Measurements from ENCODE around the gene ERBB4.

Gene ERBB4

DNA sequence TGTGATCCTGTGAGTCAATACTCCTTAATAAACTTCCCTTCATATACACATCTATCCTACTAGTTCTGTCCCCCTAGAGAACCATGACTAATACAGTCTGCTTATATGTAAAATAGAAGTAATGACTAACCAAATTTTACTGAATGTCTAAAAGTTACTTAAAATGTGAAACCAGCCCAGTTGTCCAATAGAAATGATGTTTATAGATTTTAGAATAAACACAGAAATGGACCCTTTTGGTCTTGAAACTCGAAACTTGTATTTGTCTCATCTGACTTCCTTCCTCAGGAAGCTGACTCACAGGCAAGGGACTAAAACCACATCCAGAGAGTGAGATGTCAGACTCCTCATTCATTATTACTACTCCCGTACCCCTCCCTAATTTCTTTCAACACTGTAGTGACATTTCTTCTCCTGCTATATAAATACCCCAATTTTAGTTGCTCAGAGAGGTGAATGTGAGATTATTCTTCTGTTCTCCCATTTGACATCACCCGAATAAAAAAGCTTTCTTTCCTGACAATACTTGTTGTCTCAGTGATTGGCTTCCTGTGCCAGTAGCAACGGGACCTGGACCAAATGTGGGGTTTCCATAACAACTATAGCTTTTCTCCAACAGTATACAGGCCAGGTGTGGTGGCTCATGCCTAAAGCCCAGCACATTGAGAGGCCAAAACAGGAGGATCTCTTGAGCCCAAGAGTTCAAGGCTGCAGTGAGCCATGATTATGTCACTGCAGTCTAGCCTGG, 486.0 kb downstream of the ERBB4 start:
- Histone ChIP-seq H3K36me3 (ENCODE audit: insufficient read depth) (no peaks in the 10 kb centered on the region), H2AFZ (ENCODE audit: low read depth) (no peak overlapping the region), H3K79me2 (ENCODE audit: insufficient read depth, low read depth) (no peaks in the 10 kb centered on the region), H3K4me3 (IDR thresholded peaks at IDR 0.05; ENCODE audit: insufficient read depth, low read depth, low read length) (no peak overlapping the region), H3K4me1 (ENCODE audit: low read depth, poor library complexity, severe bottlenecking) (no peaks in the 10 kb centered on the region), H3K9ac (no peak overlapping the region), H3K4me2 (no peak overlapping the region), H3K27ac (no peak overlapping the region), H3K27me3 (ENCODE audit: insufficient read depth, low read depth) (no peaks in the 10 kb centered on the region), H4K20me1 (ENCODE audit: insufficient read depth) (no peaks in the 10 kb centered on the region)
- no peak for TF ChIP-seq CTCF (conservative IDR thresholded peaks at IDR 0.05; ENCODE audit: low read depth, low read length)

DNA sequence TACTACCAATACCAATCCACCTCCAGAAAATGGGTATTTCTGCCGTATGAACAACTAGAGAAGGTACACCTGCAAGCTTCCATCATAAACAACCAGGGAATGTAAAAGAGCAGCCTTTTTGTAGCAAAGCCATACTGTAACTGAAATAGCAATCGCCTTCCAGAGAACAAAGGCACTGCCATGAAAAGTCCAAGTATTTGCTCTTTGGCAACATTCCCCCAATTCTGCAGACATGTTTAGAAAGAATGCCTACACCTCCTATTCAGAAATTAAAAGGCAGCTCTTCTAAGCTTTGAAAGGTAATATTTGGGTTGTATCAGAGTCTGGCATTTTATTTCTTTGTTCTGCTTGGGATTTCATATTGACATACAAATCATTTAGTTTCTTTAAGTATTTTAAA, 487.7 kb downstream of the ERBB4 start:
- TF ChIP-seq CTCF (conservative IDR thresholded peaks at IDR 0.05; ENCODE audit: low read depth, low read length) = no peak
- no peak overlapping the region for H3K4me3 ChIP-seq (IDR thresholded peaks at IDR 0.05; ENCODE audit: insufficient read depth, low read depth, low read length)
- no peaks in the 10 kb centered on the region for H3K4me1 ChIP-seq (ENCODE audit: low read depth, poor library complexity, severe bottlenecking)
- no peaks in the 10 kb centered on the region for H3K36me3 ChIP-seq (ENCODE audit: insufficient read depth)
- no peak overlapping the region for H3K9ac ChIP-seq
- H3K79me2 ChIP-seq (ENCODE audit: insufficient read depth, low read depth) = no peaks in the 10 kb centered on the region
- H3K4me2 ChIP-seq = no peak overlapping the region
- no peaks in the 10 kb centered on the region for H4K20me1 ChIP-seq (ENCODE audit: insufficient read depth)
- H3K27ac ChIP-seq = no peak overlapping the region
- no peak overlapping the region for H2AFZ ChIP-seq (ENCODE audit: low read depth)
- no peaks in the 10 kb centered on the region for H3K27me3 ChIP-seq (ENCODE audit: insufficient read depth, low read depth)

DNA sequence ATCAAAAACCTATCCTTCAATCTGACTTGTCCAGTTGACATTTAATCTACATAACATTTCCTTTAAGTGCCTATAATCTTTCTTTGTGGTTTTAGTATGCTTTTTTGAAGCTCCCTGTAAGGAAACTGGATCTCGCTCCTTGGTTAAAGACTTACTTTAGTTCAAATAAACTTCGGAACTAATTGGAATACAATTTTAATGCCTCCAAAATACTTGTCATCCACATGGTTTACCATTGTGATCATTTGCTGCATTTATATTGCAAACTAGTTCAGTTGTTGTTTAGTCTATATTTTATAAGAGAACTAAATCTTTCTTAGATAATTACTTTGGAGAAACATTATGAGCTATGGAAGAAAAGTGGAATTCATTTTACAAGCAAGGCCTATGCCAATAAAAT, 496.0 kb downstream of the ERBB4 start:
- Histone ChIP-seq H3K27me3 (ENCODE audit: insufficient read depth, low read depth) (no peaks in the 10 kb centered on the region), H3K4me1 (ENCODE audit: low read depth, poor library complexity, severe bottlenecking) (no peaks in the 10 kb centered on the region), H2AFZ (ENCODE audit: low read depth) (no peak overlapping the region), H3K79me2 (ENCODE audit: insufficient read depth, low read depth) (no peaks in the 10 kb centered on the region), H3K4me2 (no peak overlapping the region), H3K9ac (no peak overlapping the region), H3K4me3 (IDR thresholded peaks at IDR 0.05; ENCODE audit: insufficient read depth, low read depth, low read length) (no peak overlapping the region), H3K27ac (no peak overlapping the region), H3K36me3 (ENCODE audit: insufficient read depth) (no peaks in the 10 kb centered on the region), H4K20me1 (ENCODE audit: insufficient read depth) (no peaks in the 10 kb centered on the region)
- no peak for TF ChIP-seq CTCF (conservative IDR thresholded peaks at IDR 0.05; ENCODE audit: low read depth, low read length)

GRCh38 chr2:212037062-212037461, 501.5 kb downstream of the ERBB4 start:
- Histone ChIP-seq H3K27me3 (ENCODE audit: insufficient read depth, low read depth) (no peaks in the 10 kb centered on the region), H3K36me3 (ENCODE audit: insufficient read depth) (no peaks in the 10 kb centered on the region), H3K4me3 (IDR thresholded peaks at IDR 0.05; ENCODE audit: insufficient read depth, low read depth, low read length) (no peak overlapping the region), H3K79me2 (ENCODE audit: insufficient read depth, low read depth) (no peaks in the 10 kb centered on the region), H3K4me1 (ENCODE audit: low read depth, poor library complexity, severe bottlenecking) (peaks cover 8% of the 10 kb centered on the region), H3K27ac (no peak overlapping the region), H4K20me1 (ENCODE audit: insufficient read depth) (no peaks in the 10 kb centered on the region), H2AFZ (ENCODE audit: low read depth) (no peak overlapping the region), H3K9ac (no peak overlapping the region), H3K4me2 (no peak overlapping the region)
- no peak for TF ChIP-seq CTCF (conservative IDR thresholded peaks at IDR 0.05; ENCODE audit: low read depth, low read length)

Measured in KMS-11 (cell line).